GM23248 (cell line): ENCODE results near the gene SLC2A5.

ENCODE experiments used
- EZH2 ChIP-seq: fragments of 200-600 bp; sonication (generic); IDR thresholded peaks from 2 replicates; pipeline ENCODE4 v1.6.1; 2018; ENCODE audit warnings: antibody characterized with exemption, mild to moderate bottlenecking; ENCODE audit not compliant: insufficient read depth, poor library complexity, severe bottlenecking
- EZH2phosphoT487 ChIP-seq: fragments of 200-600 bp; sonication (generic); IDR thresholded peaks from 2 replicates; pipeline ENCODE4 v1.6.1; 2018; ENCODE audit warnings: antibody characterized with exemption, moderate library complexity, mild to moderate bottlenecking, low read depth; ENCODE audit not compliant: insufficient read depth

DNA sequence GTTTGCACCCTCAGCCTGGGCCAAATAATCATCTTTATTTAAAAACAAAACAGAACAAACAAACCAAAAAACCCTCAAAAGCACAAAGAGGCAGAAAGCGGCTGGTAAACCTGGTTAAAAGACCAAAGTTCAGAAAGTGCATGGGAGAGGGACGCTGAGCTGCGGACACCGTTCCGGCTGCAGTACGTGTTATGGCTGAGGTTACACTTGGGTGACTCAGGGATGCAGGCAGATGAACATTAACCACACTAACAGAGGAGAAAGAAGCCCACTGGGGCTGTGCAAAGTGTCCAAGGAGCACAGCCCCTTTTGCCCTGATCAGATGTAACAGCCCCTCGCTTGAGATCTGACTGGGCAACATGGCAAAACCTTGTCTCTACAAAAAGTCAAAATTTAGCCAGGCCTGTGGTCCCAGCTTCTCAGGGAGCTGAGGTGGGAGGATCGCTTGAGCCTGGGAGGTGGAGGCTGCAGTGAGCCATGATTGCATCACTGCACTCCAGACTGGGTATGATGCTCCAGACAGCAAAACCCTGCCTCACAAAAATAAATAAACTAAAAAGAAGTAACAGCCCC is 31.1 kb upstream of the SLC2A5 start:
- no peak for TF ChIP-seq EZH2
- no peak for TF ChIP-seq EZH2phosphoT487
